Effector memory CD8-positive, alpha-beta T cell (primary cell): ENCODE data around the gene PLEKHG5.
"Not testable (repeated sequence)": the region's sequence is repeated elsewhere in the genome, so short reads cannot be mapped to it uniquely, and the experiment has no call there.

Experiments used
- ATAC-seq: fragments of 150-1000 bp; cut with Tn5 transposase; replicated peaks from 2 replicates; pipeline ENCODE4 v1.10.0; 2021; ENCODE audit warnings: mild to moderate bottlenecking, moderate library complexity
- DNase-seq, 3 experiments: peaks; one replicate each; pipeline ENCODE4 v3.0.0; 2021
- H3K27ac Mint-ChIP-seq, 2 donors: one replicate each; pipeline ENCODE4 v1.8.0; 2022; ENCODE audit warnings: mild to moderate bottlenecking in 2 of 2, mixed read lengths in 2 of 2, moderate library complexity in 2 of 2
- H3K27me3 Mint-ChIP-seq, 2 donors: one replicate each; pipeline ENCODE4 v1.8.0; 2022; ENCODE audit warnings: mixed read lengths in 2 of 2
- H3K36me3 Mint-ChIP-seq: one replicate; pipeline ENCODE4 v1.8.0; 2022; ENCODE audit warnings: mild to moderate bottlenecking, moderate library complexity, mixed read lengths; ENCODE audit not compliant: insufficient read depth
- H3K4me1 Mint-ChIP-seq, 2 donors: one replicate each; pipeline ENCODE4 v1.8.0; 2022; ENCODE audit warnings: low read depth in 2 of 2, mixed read lengths in 2 of 2
- H3K4me3 Mint-ChIP-seq, 2 donors: one replicate each; pipeline ENCODE4 v1.8.0; 2022; ENCODE audit warnings: mild to moderate bottlenecking in 2 of 2, mixed read lengths in 2 of 2, moderate library complexity in 2 of 2
- H3K9me3 Mint-ChIP-seq, 2 donors: one replicate each; pipeline ENCODE4 v1.8.0; 2022; ENCODE audit warnings: mixed read lengths in 2 of 2

Gene PLEKHG5

DNA sequence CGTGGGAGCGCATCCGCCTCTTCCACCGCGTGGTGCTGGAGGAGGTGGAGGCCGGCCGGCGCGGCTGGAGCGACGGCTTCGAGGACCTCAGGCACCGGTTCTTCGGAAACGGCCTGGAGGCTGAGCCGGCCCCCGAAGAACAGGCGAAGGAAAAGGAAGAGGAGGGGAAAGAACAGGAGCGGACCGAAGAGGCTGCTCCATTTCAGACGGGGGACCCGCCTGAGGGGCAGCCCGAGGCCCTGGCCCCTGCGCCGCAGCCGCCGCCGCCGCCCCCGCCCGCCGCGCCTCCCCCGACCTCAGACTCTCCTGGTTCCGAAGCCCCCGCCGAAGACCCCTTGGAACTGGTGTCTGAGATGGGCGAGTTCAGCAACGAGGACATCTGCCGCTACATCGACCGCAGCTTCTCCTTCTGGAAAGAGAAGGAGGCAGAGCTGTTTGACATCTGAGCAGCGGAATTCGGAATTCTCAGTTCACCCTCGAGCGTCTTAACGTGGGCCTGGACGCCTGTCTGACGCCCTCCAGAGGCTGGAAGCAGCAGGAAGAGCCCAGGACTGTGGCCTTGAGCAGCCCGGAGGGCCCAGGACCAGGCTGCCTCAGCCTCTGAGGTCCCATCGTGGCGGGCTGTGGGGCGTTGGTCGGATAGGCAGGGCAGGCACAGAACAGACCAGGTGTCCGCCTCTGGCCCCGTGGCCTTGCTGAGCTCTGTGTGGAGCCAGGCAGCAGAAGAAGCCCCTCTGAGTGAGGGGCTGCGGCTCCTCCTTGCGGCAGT, 35.5 kb downstream of the PLEKHG5 start:
- H3K27me3 Mint-ChIP-seq: peaks cover 27 to 40% of the 10 kb centered on the region in 2 donors
- peaks cover 28% of the 10 kb centered on the region for H3K36me3 Mint-ChIP-seq
- H3K4me1 Mint-ChIP-seq: peaks cover 12 to 20% of the 10 kb centered on the region in 2 donors
- not testable (repeated sequence) for H3K9me3 Mint-ChIP-seq, ATAC-seq, H3K27ac Mint-ChIP-seq, DNase-seq
- H3K4me3 Mint-ChIP-seq: peak overlapping the region in 1 of 2 donors; percentile 29

DNA sequence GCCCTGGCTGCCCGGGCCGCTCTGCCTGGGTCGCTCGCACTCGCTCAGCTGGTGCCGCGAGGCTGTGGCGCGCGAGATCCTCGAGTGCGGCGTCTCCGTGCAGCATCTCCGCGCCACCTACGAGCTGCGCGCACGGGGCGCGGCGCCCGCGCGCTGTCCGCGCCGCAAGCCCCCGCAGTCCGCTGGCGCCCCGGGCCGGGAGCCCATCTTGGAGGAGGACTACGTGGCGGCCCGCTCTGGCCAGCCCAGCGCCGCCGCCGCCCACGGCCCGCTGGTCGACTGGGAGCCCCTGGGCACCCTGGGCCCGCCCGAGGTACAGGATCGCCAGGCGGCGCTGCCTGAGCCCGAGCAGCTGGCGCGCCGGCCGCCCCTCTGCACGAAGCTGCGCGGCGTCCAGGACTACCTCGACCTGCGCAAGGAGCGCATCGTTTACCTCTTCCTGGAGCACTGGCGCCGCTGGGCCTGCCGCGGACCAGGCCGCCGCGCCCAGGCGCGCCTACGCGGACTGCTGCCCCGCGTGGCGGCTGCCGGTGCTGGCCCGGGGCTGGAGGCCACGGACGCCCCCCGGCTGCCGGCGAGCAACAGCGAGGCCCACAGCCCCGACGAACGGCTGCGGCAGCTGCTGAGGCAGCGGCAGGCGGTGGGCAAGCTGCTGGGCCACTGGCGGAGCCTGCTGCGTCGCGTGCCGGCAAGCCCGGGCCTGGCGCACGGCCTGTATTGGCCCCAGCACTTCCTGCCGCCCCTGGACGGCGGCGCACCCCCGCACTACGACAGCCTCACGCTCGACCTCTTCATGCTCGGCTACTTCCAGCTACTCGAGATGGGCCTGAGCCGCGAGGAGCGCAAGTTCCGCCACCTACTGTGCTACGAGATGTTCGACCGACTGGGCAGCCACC, 36.4 kb downstream of the PLEKHG5 start:
- Mint-ChIP-seq H3K27ac (no peak overlapping the region), H3K9me3 (no peaks in the 10 kb centered on the region), H3K27me3 (peaks cover 36 to 48% of the 10 kb centered on the region in 2 donors), H3K4me3 (peak overlapping the region in 1 of 2 donors; percentile 29), H3K36me3 (peaks cover 19% of the 10 kb centered on the region), H3K4me1 (peaks cover 12 to 14% of the 10 kb centered on the region in 2 donors)
- peak; percentile 34 for ATAC-seq
- no peak for DNase-seq

DNA sequence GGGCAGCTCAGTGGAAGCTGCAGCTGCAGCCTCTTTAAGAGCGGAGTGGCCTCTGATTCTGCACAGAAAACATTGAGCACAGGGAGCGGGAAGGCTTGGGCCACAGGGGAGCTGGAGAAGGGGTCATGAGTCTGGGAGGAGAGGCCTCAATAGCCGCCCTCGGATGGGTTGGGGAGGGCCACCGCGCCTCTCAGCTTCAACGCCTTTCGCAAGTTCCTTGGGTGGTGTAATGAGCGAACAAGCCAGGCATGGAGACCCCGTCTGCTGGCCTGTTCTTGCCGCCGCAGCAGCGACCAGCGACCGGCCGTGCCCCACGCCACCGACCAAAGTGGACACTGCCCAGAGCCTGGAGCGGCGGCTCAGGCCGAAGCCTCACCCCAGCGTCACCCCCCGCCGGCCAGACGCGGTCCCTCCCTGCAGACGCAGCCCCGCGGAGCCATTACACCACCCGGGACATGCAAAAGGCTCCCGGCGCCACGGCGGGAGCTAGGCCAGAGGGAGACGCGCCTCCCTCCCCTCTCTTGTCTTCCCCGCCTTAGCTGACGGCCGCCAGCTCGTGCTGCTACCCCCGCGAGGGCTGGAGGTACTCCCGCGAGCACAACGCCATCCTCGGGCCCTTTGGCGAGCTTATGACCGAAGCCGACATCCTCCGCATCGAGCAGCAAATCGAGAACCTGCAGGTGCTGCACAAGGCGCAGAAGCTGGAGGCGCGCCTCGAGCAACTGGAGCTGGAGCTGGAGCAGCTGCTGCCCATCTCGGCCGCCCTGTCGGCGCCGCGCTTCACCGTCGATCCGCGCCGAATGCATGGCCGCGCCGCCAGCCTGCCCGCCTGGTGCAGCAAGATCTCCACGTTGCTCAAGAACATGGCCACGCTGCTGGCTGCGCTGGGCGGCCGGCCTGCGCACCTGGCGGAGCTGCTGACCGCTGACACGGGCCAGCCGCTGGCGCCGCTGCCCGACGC, 37.3 kb downstream of the PLEKHG5 start:
- Mint-ChIP-seq H3K4me1 (peaks cover 13 to 16% of the 10 kb centered on the region in 2 donors), H3K4me3 (peak overlapping the region; percentile 1 to 36), H3K36me3 (peaks cover 14% of the 10 kb centered on the region), H3K27me3 (peaks cover 39 to 57% of the 10 kb centered on the region in 2 donors)
- not testable (repeated sequence) for H3K9me3 Mint-ChIP-seq, ATAC-seq, DNase-seq, H3K27ac Mint-ChIP-seq

DNA sequence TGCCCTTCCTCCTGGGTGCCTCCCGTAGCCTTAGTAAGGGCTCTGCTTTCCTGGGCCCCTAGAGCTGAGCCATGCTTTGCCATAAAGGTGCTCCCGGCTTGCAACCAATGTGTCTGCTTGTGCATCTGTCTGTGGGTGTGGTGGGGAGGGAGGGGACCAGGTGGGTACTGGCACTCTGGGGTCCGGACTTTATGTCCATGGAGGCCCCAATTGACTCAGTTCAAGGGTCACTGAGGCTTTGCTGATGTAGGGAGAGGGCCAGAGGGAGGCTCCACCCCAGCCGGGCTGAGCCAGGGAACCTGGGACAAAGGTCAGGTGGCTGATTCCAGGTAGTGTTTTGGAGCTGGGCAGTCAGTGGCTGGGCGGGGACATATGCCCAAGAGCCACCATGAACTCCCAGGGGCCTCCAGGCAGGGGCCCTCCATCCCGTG, 40.5 kb downstream of the PLEKHG5 start:
- no peak for ATAC-seq
- no peak overlapping the region for H3K4me3 Mint-ChIP-seq
- peaks cover 16 to 28% of the 10 kb centered on the region in 2 donors for H3K4me1 Mint-ChIP-seq
- no peak for DNase-seq
- H3K27ac Mint-ChIP-seq: no peak overlapping the region
- no peaks in the 10 kb centered on the region for H3K9me3 Mint-ChIP-seq
- H3K27me3 Mint-ChIP-seq: peaks cover 43 to 68% of the 10 kb centered on the region in 2 donors
- peaks cover 5% of the 10 kb centered on the region for H3K36me3 Mint-ChIP-seq

DNA sequence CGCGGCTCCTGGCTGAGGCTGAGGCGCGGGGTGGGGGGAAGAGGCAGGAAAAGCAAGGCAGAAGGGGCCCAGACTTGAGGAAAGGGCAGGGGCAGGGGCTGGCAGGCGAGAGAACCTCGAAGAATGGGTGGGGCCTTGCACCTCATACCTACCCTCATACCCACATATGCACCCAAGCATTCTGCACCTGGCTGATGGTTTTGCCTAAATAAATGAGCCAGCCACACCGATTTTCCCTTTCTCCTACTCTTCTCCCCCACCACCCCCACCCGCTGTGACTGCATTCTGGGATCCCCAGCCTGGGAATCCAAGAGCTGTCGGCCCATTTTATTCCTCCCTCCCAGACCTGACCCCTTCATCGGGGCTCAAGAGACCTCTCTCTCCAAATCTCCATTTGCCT, 41.0 kb downstream of the PLEKHG5 start:
- Mint-ChIP-seq H3K4me1 (peaks cover 16 to 29% of the 10 kb centered on the region in 2 donors), H3K27me3 (peaks cover 47 to 68% of the 10 kb centered on the region in 2 donors)
- H3K36me3 Mint-ChIP-seq, H3K9me3 Mint-ChIP-seq, ATAC-seq, H3K27ac Mint-ChIP-seq, DNase-seq, H3K4me3 Mint-ChIP-seq: not testable (repeated sequence)

DNA sequence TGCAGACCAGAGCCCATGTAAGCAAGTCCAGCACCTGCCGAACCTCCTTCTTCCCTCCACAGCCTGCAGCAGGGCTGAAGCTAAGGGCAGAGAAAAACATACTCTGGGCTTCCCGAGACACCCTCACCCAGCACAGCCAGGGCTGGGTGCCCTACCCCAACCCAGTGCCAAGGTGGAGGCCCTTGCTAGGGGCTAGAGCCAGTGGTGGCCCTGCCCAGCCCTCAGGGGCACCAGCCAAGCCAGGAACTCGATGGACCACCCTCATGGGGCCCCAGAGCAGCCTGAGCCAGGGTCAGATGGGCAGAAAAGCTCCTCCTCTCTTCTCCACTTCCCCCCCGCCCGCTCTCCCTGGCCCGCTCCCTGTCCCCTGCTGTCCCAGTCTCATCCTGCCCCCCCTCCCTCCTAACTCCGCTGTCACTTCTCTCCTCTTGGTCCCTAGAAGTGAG, 41.4 kb downstream of the PLEKHG5 start:
- ATAC-seq (no peak), DNase-seq (no peak)
- Mint-ChIP-seq H3K4me3 (peak overlapping the region in 1 of 2 donors; percentile 77), H3K9me3 (no peaks in the 10 kb centered on the region), H3K4me1 (peaks cover 18 to 30% of the 10 kb centered on the region in 2 donors), H3K36me3 (peaks cover 5% of the 10 kb centered on the region), H3K27ac (no peak overlapping the region), H3K27me3 (peaks cover 50 to 72% of the 10 kb centered on the region in 2 donors)

DNA sequence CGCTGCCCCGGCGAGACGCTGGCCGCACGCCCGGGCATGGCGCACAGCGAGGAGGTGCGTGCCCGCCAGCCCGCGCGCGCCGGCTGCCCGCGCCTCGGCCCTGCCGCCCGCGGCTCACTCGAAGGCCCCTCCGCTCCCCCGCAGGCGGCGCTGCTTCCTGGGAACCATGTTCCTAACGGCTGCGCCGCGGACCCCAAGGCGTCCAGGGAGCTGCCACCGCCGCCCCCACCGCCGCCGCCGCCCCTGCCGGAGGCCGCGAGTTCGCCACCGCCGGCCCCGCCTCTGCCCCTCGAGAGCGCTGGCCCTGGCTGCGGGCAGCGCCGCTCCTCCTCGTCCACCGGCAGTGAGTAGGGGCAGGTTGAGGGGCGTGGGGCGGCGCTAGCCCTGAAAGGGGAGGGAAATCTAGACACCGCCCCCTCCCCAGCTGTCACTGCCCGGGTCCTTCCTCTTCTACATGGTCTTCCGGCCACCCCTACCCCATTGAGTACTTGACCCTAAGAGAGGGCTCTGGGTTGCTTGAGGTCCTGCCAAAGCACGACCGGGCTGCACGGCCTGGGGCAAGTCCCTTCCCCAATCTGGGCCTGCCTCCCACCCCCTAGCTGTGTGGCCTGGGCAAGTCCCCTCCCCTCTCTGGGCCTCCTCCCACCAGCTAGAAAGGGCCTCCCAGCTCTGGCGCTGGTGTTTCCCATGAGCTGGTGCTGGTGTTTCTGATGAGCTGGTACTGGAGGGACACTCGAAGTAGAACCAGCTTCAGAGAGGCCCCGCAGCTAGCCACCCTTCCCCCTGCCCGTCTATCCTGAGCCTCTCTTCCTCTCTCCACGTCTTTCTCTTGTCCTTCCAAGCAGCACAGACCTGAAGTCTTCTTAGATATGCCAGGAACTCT, 42.5 kb downstream of the PLEKHG5 start:
- H3K4me3 Mint-ChIP-seq: peak overlapping the region; percentile 70 to 77
- no peaks in the 10 kb centered on the region for H3K9me3 Mint-ChIP-seq
- ATAC-seq (peak; percentile 54), DNase-seq (no peak)
- peaks cover 5% of the 10 kb centered on the region for H3K36me3 Mint-ChIP-seq
- H3K4me1 Mint-ChIP-seq: peaks cover 21 to 31% of the 10 kb centered on the region in 2 donors
- H3K27me3 Mint-ChIP-seq: peaks cover 55 to 81% of the 10 kb centered on the region in 2 donors
- peak overlapping the region; percentile 4 to 71 for H3K27ac Mint-ChIP-seq

DNA sequence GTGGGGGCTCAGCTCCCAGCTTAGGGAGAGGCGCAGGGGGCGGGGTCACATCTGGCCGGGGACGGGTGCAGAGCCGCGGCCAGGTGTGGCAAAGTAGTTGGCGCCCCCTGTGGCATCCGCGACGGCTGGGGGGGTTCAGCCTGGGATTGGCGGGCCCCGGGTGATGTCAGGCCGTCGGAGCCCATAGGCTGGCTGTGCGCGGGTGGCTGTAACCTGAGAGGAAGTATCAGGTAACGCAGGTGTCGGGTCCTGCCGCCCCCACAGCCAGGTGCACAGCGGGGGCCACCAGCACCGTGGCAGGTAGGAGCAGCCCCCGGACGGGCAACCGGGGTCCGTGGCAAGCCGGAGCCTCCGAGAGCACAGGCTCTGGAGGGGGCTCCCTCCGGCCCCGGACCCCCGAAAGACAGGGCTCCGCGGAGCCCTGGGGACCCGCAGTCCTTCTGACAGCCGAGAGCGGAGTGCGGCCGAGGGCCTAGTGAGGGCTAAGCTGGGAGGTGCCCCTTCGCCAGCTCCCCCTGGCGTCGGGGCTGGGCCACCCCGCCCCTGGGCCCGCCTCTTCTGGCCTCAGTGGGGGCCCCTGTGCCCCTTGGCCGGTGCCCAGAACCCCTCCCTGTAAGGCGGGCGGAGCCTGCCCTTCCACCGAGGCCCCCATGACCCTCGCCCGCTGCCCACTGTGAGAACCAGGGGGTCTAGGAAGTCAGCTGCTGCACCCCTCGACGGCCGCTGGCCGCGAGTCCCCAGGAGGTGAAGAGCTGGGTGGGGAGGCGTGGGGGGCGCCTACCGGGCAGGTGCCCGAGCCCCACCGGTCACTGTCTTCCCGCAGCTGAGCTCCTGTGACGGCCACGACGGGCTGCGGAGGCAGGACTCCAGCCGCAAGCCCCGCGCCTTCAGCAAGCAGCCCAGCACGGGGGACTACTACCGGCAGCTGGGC, 43.4 kb downstream of the PLEKHG5 start:
- Mint-ChIP-seq H3K4me3 (peak overlapping the region; percentile 62 to 69), H3K27me3 (peaks cover 47 to 76% of the 10 kb centered on the region in 2 donors), H3K27ac (no peak overlapping the region), H3K4me1 (peaks cover 16 to 28% of the 10 kb centered on the region in 2 donors), H3K9me3 (no peaks in the 10 kb centered on the region), H3K36me3 (peaks cover 5% of the 10 kb centered on the region)
- peak in 2 of 3 experiments; percentile 40 to 45 for DNase-seq
- peak; percentile 67 for ATAC-seq

DNA sequence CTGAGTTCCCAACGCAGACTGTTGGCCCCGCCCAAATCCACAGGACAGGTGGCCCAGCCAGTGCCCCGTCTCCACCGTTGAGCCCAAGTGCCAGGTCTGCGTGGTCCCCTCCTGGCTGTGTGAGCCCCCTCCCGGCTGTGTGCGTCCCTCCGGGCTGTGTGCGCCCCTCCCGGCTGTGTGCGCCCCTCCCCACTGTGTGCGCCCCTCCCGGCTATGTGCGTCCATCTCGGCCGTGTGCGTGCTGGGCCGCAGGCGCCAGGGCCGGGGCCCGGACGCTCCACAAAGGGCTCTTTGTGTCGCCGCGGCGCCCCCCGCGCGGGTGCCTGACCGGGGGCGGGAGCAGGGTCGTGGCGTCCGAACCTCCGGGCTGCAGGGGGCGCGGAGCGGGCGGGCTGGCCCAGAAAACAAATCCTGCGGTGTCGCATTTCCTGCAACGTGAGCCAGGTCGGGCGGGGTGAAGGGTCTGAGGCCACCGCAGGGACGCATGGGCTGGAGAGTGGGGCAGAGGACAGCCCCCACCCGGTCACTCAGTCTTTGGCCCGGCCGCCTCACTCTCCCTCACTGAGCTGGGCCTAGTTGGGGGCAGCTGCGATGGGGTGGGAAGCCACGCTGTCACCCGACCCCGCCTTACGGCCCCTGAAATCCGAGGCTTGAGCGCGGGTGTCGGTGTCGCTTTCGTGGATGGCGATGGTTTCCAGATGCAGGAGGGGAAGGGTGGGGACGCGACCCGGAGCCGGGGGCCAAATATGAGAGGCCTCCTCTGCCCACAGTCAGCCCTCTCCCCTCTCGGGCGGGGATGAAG, 44.2 kb downstream of the PLEKHG5 start:
- peak; percentile 11 for ATAC-seq
- DNase-seq: no peak
- peaks cover 14 to 26% of the 10 kb centered on the region in 2 donors for H3K4me1 Mint-ChIP-seq
- peaks cover 5% of the 10 kb centered on the region for H3K36me3 Mint-ChIP-seq
- peaks cover 43 to 69% of the 10 kb centered on the region in 2 donors for H3K27me3 Mint-ChIP-seq
- H3K27ac Mint-ChIP-seq: no peak overlapping the region
- no peaks in the 10 kb centered on the region for H3K9me3 Mint-ChIP-seq
- H3K4me3 Mint-ChIP-seq: peak overlapping the region; percentile 62 to 69

DNA sequence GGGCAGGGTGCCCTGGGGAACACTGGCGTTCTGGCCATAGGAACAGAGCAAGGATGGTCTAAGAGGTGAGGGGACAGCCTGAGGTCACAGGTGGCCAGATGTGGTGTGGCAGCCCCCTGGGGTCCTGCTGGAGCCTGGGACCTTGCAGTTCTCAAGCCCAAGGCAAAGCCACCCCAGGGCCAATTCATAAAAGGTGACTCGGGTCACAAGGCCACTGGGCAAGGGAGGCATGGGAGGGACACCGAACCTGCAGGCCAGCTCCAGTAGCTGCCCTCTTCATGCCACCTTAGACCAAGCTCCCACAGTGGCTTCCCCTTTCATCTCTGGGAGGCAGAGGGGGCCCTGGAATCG, 44.8 kb downstream of the PLEKHG5 start:
- Mint-ChIP-seq H3K4me1 (peaks cover 14 to 26% of the 10 kb centered on the region in 2 donors), H3K9me3 (no peaks in the 10 kb centered on the region), H3K36me3 (peaks cover 5% of the 10 kb centered on the region), H3K4me3 (peak overlapping the region; percentile 58 to 69), H3K27me3 (peaks cover 45 to 74% of the 10 kb centered on the region in 2 donors), H3K27ac (no peak overlapping the region)
- DNase-seq (no peak), ATAC-seq (no peak)
